HepG2 (cell line): ENCODE results near the gene SPSB2.

Experiments used
- CEBPB ChIP-seq: IDR thresholded peaks from 2 replicates; pipeline ENCODE4 v1.6.1; 2011; ENCODE audit warnings: low read depth, low read length, improper control_type of control experiment, borderline replicate concordance
- ZMYM2 ChIP-seq: sonication (generic); formaldehyde crosslinking; IDR thresholded peaks from 2 replicates; pipeline ENCODE4 v1.8.0; 2022; ENCODE audit warnings: mild to moderate bottlenecking, missing genetic modification reagents

DNA sequence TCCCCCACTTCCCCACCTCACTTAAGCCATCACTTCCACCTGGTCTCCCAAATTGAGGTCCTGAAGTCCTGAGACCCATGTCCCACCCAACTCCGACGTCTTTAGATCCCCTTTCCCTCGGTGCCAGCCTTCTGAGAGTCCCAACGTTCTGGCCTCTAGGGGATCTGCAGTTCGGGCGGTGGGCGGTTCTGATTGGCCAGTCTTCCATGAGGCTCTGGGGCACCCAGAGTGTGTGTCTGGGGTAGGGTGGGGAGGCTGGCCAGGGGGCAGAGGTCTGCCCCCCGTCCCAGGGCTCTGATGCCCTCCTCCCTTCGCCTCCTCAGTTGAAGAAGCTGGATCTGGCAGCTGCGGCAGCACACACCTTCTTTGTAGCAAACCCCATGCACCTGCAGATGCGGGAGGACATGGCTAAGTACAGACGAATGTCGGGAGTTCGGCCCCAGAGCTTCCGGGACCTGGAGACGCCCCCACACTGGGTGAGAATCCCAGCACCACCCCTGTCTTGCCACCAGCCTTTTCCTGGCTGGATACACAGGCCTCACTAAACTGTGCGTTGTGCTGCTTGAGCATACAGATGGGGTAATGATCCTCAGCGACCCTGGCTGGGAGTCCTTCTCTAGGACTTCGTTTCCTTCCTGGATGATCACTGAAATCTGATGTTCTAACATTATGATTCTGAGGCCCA is 43.4 kb downstream of the SPSB2 start:
- TF ChIP-seq ZMYM2 (no peak), CEBPB (no peak)
